RKO (cell line): ENCODE data around the gene DUSP8.

Experiments used
- DNase-seq: peaks from one replicate; pipeline ENCODE4 v3.0.0-alpha.2; 2016; ENCODE audit warnings: low spot score

DUSP8 gene

GRCh38 chr11:1565904-1566247, 6.2 kb downstream of the DUSP8 start:
- DNase-seq = no peak

DNA sequence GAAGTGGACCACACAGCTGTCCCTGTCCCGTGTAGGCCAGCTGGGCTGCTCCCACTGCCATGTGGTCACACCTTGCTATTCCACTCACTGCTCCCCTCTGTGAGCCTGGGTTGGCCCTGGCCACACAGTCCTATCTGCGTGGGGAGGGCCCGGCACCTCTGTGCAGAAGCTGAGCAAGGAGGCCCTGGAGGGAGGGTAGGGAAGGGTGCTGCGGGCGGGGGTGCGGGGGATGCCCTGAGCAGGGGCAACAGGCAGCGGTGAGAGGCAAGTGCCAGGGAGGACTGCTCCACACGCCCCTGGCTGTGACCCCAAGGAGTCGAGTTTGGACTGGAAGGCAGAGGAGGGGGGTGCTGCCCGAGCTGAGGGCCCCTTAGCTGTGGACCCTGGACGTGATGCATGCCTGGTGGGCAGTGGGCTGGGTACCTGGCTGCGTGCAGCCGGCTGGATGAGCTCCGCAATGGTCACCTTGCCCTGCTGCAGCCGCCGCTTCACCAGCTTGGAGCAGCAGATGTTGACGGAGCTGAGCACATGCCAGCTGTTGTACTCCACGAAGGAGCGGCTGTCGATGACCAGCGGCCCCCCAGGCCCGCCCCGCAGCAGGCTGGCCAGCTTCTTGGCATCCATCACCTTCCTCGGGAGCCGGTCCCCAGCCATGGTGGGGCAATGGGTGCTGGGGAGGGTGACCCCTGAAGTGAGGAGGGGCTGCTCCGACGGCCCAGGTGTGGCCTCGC, 6.7 kb downstream of the DUSP8 start:
- no peak for DNase-seq

DNA sequence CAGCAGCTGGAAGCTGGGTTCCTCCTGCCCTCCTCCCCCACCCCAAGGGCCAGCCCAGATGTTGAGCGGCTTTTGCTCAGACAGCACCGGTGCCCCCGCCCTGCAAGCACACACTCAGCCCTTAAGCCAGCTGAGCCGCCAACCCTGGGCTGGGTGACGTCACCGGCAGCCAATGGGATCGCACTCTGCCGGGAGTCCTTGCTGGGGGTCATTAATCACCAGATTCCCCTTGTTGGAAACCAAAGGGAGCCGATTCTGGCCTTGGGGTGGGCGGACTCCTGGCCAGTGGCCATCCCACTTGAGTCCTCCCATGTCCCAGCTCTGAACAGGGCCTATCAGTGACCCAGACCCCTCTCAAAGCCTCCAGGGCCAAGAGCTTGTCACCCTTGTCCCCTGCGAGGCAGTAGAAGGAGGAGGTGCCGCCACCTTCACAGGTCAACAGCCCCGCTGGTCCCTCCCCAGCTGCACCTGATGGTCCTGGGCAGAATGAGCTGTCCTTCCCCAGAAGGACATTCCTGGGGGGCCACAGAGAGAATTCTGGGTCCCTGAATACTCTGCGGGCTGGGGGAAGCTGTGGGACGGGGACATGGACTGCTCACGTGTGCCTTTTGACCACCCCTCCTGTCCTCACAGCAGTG, 7.4 kb downstream of the DUSP8 start:
- DNase-seq = peak; percentile 85

DNA sequence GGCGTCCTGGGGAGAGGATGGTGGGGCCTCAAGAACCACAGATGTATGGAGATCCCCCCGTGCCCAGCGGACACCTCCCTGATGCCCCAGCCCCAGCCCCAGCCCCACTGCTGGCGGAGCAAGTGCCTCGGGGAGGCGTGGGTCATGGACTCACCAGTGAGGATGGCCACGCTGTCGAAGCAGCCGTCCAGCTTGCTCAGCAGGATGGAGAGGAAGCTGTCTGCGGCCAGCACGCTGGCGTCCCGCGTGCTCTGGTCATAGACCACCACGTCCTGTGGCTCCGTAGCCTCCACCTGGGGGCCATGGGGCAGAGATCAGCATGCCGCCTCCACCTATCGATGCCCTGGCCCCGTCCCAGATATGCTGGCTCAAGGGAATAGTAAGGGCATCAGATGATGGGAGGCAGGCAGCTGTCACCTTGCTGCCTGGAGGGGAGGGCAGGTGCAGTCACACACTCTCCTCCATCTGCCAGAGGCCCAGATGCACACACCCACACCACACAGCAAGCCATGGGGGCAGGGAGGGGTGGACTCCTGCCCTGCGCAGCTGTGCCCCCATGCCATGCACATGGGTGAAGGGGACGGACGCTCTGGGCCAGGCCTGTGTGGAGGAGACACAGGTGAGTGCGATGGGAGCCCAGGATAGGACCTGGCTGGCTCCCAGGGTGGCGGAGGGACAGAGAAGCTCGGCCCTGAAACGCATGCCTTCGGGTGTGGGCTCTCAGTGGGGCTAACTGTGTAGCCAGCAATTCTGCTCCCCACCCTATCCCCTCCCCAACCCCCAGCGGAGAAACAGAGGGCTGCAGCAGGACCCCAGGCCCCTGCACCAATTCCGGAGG, 8.2 kb downstream of the DUSP8 start:
- no peak for DNase-seq

DNA sequence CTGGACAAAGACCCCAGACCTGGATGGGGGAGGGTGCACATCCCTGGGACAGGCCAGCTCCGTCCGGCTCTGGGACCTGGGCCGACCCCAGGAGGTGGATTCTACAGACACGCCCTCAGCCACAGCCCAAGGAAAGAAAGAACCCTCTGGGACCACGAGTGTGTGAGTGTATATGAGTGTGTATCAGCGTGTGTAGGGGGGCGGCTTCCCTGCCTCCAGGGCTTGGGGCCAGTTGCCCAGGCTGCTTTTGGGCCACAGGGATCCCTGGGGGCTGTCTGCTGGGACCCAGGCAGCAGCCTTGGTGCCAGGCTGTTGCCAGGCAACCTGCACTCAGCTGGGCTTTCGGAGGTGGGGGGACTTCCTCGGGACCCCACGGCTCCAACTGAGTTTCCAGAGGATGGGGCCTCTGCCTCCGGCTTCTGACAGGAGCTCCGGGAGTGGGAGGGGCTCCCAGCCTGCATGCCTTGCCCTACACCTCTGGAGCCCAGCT, 8.9 kb downstream of the DUSP8 start:
- no peak for DNase-seq

- no peak for DNase-seq
Observed at GRCh38 chr11:1562469-1563148, 9.5 kb downstream of the DUSP8 start.

GRCh38 chr11:1561955-1562354, 10.1 kb downstream of the DUSP8 start:
- no peak for DNase-seq

DNA sequence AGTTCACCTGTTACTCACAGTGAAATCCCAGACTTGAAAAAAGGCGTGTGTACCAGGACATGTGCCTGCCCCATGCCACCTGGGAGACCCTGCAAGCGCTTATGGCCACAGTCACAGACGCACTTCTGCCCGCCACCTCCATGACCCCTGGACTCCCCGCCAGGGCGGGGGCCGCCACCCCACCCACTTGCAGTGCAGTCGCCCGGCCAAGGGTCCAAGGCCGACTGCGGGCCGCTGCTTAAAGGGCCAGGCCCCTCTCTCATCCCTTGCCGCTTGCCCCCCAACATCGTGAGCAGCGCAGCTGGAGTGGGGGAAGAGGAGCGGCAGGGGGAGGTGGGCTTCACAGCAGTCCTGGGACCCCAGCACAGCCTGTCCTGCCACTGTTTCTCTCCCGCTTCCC, 10.8 kb downstream of the DUSP8 start:
- DNase-seq = no peak

DNA sequence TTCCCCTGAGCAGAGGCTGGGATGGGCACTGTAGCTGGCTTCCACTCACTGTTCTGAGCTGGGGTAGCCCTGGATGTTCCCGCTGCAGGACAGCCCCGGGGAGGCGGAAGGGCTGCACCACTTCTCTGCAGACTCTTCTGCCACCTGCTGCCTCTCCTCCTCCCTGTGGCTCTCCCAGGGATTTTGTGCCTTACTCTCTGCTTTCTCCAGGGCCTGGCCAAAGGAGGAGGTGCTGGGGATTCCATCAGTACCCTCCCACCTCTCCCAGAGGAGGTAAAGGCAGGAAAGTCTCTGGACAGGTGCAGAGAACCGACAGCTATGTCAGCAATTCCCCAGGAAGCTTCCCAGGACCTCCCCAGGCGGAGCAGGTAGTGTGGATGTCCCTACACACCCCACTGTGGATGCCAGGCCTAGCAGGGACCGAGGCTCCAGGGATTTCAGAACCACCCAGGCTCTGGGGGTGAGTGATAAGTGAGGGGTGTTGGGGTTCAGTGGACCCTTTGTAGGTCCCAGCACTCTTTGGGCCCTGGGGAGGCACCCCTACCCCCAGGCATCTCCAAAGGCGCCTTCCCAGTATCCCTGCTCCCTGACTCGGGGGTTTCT, 11.3 kb downstream of the DUSP8 start:
- no peak for DNase-seq

DNA sequence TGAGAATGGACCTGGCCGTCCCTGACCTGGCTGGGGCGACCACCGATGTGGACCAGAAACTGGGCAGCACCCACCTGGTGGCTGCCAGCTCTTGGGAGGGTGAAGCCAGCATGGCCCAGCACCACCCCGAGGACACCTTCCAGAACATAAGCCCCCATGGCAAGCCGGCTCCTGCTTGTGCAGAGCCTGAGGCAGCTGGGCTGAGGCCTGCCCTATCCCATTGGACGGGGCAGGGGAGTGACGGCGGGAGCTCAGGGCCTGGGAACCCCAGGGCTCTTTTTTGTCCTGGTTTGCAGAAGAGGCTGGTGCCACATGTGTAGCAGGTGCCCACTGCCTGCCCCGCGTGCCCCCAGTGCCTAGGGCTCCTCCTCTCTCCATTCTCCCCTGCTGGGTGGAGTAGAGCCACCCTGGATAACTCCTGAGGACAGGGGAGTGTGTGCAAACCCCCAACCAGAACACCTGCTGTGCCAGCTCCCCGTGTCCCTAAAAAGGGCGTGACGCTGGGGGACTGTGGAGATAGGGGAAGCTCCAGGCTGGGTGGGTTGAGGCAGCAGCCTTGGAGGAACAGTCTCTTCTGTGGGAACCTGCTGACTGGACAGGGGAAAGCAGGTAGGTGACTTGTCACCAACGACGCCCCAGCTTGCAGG, 11.9 kb downstream of the DUSP8 start:
- no peak for DNase-seq

- no peak for DNase-seq
Observed at GRCh38 chr11:1559111-1559951, 12.7 kb downstream of the DUSP8 start.

GRCh38 chr11:1558775-1559110, 13.3 kb downstream of the DUSP8 start:
- DNase-seq = no peak

DNA sequence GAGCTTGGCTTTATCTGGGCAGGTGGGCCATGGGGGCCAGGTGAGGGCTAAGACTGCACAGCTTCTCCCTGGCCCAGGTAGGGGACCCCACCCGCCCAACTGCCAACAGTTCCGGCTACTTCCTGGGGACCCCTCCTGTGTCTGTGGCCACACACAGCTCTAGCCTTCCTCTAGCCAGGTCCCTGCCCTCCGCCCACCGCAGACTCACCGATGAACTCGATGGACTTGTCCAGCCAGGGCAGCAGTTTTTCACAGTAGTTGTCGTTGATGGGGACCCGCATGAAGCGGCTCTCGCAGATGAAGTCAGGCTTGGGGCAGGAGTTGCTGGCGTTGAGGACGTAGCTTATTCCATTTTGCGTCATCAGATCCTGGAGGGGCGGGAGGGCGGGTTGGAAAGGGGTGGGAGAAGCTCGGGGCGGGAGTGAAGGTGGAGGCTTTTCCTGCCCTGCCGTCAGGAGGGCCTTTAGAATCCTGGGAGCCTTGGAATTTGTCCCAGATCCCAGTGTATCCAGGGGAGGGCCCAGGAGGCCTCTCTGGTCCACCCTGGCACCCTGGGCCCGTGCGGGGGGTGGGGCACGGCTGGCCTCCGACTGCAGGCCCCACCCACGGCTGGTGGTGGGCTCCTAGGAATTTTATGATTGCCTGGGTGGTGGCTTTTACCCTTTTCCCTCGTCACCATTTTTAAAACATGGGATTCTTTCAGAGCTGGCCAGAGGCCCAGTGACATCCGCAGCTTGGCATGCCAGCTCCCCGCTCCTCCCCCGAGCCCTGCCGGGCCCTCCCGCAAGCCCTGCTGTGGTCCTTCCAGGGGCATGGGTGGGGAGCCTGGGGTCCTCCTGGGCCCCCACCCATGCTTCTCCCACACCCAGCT, 13.9 kb downstream of the DUSP8 start:
- DNase-seq = no peak

DNA sequence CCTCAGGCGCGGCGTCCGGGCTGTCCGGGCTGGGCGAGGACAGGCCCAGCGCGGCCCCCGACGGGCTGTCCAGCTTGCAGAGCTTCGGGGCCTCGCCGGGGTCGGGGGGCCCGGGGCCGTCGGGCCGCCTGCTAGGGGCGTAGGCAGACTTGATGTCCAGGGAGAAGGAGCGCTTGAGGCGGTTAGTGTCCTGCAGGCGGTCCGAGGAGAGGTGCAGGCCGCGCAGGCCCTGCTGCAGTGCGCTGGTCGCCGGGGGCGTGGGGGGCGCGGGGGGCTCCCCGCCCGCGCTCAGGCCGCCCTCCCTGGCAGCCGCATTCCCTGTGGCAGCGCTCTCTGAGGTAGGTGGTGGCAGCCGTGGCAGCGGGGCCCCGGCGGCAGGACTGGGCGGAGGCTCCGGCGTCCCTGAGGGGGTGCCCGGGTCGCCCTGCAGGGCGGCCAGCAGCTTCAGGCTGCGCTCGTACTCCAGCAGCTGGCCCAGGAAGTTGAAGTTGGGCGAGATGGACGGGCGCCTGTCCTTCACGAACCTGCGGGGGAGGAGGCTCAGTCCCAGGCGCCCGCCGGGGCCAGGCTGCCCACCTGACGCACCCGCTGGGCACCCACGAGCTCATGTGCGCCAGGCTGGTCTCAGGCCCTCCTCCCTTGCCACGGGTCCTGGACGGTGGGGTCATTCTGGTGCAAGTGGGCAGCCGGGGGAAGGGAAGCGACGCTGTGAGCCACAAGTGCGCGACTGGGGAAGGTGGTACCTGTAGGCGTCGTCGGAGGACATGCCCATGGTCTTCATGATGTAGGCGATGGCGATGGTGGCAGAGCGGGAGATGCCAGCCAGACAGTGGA, 14.8 kb downstream of the DUSP8 start:
- DNase-seq = no peak

DNA sequence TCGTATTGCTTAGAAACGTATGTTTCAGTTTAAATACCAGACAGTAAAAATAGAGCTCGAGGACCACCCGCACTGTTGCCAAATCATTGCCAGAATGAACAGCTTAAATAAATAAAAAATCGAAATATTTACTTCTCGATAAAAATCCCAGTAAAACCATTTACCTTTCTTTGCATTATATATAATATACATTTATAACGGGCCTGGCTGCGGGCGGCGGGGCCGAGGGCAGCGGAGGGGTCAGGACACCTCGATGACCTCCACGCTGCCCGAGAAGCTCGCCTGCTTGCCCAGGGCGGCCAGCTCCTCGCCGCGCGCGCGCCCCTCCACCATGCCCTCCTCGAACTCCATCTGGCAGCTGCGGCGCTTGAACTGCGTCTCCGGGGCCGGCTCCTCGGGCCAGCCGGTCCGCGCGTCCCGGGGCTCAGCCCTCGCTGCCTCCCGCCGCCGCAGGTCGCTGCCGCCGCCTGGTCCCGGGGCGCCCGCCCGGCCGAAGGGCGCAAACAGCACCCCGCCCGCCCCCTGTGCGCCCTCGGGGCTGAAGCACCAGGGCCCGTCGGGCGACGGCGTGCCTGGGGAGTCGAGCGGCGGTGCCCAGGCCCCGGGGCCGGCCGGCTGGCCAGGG, 15.7 kb downstream of the DUSP8 start:
- no peak for DNase-seq

DNA sequence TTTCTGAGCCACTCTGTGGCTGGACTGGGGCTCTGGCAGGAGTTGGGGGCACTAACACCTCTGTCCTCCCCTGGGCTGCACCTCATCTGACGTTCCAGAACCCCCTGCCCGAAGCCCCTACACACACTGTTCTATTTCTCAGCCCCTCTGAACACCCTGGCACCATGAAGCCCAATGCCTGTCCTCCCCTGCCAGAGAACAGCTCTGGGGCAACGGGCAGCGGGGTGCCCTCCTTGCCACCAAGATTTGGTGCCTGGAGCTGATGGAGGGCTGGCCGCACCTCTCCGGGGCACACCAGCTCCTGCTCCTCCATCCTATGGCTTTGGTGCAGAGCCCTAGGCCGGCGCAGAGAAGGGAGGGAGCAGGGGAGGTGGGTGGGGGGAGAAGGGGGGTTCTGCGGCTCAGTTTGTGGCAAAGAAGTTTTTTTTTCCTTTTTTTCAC, 16.3 kb downstream of the DUSP8 start:
- no peak for DNase-seq

DNA sequence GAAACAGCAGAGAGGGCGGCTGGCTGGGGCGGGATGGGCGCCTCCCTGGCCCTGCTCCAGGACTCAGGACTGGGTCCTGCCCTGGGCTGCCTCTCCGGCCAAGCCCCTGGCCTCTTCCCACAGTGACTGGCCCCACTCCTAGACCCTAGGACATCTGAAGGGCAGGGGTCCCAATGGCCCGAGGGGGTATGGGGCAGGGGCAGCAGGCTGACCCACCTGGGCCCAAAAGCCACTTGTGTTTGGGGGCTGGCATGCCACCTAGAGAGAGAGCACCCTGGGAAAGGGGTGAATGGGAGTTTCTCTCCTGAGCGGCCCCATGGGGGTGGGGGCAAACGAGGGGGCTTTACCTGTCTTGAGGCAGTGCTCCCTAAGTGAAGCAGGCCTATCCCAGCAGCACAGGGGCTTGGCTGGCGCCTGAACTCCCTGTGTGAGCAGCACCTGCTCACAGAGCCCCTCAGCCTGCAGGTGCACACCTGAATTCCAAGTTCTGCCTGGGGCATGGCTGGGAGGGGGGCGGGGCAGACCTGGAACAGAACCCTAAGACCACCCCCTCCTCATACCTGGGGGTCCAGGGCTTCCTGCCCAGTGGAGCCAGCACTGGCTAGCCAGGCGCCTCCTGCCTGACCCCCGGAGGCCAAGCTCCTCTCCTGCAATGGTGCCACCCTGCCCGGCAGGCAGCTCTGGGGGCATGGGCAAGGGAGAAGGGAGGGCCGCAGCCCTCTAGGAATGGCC, 16.9 kb downstream of the DUSP8 start:
- DNase-seq = no peak
